ENCODE measurements around the gene MSL1. TPM values are rescaled to one million over a fixed set of nuclear protein-coding genes. Genes with fewer than 3 reads are reported as not detected.

Gene MSL1
- total and polyA plus RNA-seq, 2 of the 13 experiments (the other 11 are each of a cell fraction or from before 2014, with no cell fraction given) = 63.8 to 88.5 TPM

DNA sequence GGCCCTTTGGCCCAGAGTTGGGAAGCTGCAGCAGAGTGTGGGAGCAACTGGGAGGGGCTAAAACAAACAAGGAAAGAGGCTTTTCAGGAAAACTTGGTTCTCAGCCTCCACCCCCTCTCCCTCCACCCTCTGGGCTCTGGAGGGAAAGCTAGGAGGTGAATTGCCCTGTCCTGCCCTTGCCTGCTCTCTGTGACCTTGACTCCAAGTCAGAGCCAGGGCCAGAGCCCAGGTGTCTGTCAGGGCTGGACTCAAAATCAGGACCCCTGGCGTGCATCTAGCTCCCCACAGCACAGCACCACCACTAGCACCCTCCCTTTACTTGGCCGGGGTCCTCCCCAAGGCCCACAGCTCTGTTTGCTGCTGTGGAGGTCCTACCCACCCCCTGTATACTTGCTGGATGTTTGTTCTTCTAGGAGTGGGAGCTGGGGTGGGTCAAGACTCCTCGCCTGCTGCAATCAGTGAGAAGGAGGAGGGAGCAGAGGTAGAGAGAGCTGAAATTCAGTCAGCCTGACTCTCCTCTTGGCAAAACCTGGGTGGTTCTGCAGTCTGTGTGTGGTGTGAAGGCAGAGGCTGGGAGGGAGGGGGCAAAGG is 18.6 kb upstream of the MSL1 start (continued):
- peak; percentile 62; the same call in 1 of the 2 replicates for TF ChIP-seq SP5 (CRISPR knock-in tag; IDR thresholded peaks at IDR 0.05; ENCODE audit: borderline replicate concordance, low read depth)
- TF ChIP-seq, protein P1, sequence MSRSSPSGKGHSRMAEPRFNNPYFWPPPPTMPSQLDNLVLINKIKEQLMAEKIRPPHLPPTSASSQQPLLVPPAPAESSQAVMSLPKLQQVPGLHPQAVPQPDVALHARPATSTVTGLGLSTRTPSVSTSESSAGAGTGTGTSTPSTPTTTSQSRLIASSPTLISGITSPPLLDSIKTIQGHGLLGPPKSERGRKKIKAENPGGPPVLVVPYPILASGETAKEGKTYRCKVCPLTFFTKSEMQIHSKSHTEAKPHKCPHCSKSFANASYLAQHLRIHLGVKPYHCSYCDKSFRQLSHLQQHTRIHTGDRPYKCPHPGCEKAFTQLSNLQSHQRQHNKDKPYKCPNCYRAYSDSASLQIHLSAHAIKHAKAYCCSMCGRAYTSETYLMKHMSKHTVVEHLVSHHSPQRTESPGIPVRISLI (CRISPR knock-in tag; IDR thresholded peaks at IDR 0.05; ENCODE audit: borderline replicate concordance) = no peak

DNA sequence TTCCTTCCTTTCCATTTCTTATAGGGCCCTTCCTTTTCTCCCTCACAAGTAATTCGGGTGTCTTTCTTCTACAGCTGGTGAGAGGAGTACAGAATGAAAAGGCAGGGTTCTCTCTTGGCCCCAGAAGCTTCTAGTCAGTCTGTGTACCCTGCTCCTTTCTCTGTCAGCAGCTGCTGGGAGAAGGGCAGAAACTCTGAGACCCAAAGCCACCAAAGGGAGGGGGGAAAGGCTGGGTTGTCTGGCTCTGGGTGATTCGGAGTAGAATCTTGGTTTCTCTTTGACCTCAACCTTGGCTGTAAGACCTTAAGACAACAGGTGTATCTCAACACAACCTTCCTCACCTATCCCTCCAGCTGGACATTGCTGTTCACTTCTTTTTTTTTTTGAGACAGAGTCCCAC is 18.1 kb upstream of the MSL1 start:
- 0% methylated on average over 2 of the region's 2 CpGs for WGBS (ENCODE audit: low lambda C conversion rate)

More for the DNA sequence above, 18.1 kb upstream of the MSL1 start:
- Histone ChIP-seq H3K4me2 (ENCODE audit: low read depth, low read length) (peak overlapping the region; percentile 66), H3K9me3 (ENCODE audit: low read length) (no peaks in the 10 kb centered on the region), H3K9ac (ENCODE audit: insufficient read depth, low read depth, low read length) (peak overlapping the region; percentile 42; the same call in 1 of the 2 replicates), H3K4me1 (ENCODE audit: insufficient read depth, low read length) (peaks cover 96% of the 10 kb centered on the region), H3K27ac (ENCODE audit: extremely low read length, insufficient read depth, low read length) (peak overlapping the region; percentile 16), H3K27me3 (ENCODE audit: control insufficient read depth in 1 of 2, insufficient read depth in 2 of 2, low read length in 2 of 2) (peaks cover 0 to 9% of the 10 kb centered on the region in 2 experiments; a peak in 1 of 5 replicates), H3K79me2 (ENCODE audit: insufficient read depth, low read length) (peaks cover 9% of the 10 kb centered on the region), H4K20me1 (ENCODE audit: insufficient read depth, low read length) (no peaks in the 10 kb centered on the region), H3K4me3 (replicated peaks in 1 of 3; ENCODE audit: insufficient read depth in 1 of 3, low read depth in 2 of 3, low read length in 3 of 3) (0 out of 6 replicates have a peak overlapping the region, but pooled peaks of 1 of the 3 experiments have one; percentile 47), H3K36me3 (replicated peaks in 1 of 2; ENCODE audit: control insufficient read depth in 1 of 2, insufficient read depth in 2 of 2, low read length in 2 of 2) (no peaks in the 10 kb centered on the region), H2AFZ (ENCODE audit: low read length) (no peak overlapping the region)
- no peak for ATAC-seq
- TF ChIP-seq ATRX (CRISPR knock-in tag; IDR thresholded peaks at IDR 0.05; ENCODE audit: borderline replicate concordance) (no peak), MTF2 (CRISPR knock-in tag; IDR thresholded peaks at IDR 0.05; ENCODE audit: borderline replicate concordance) (no peak), ZSCAN29 (CRISPR knock-in tag; conservative IDR thresholded peaks at IDR 0.05) (no peak), ELF1 (CRISPR knock-in tag; IDR thresholded peaks at IDR 0.05) (0 out of 2 replicates have a peak, but pooled peaks have one; percentile 8)
- TF ChIP-seq, protein P1 (CRISPR knock-in tag; IDR thresholded peaks at IDR 0.05; ENCODE audit: borderline replicate concordance) = 0 out of 2 replicates have a peak, but pooled peaks have one; percentile 33
- TF ChIP-seq, protein P2, sequence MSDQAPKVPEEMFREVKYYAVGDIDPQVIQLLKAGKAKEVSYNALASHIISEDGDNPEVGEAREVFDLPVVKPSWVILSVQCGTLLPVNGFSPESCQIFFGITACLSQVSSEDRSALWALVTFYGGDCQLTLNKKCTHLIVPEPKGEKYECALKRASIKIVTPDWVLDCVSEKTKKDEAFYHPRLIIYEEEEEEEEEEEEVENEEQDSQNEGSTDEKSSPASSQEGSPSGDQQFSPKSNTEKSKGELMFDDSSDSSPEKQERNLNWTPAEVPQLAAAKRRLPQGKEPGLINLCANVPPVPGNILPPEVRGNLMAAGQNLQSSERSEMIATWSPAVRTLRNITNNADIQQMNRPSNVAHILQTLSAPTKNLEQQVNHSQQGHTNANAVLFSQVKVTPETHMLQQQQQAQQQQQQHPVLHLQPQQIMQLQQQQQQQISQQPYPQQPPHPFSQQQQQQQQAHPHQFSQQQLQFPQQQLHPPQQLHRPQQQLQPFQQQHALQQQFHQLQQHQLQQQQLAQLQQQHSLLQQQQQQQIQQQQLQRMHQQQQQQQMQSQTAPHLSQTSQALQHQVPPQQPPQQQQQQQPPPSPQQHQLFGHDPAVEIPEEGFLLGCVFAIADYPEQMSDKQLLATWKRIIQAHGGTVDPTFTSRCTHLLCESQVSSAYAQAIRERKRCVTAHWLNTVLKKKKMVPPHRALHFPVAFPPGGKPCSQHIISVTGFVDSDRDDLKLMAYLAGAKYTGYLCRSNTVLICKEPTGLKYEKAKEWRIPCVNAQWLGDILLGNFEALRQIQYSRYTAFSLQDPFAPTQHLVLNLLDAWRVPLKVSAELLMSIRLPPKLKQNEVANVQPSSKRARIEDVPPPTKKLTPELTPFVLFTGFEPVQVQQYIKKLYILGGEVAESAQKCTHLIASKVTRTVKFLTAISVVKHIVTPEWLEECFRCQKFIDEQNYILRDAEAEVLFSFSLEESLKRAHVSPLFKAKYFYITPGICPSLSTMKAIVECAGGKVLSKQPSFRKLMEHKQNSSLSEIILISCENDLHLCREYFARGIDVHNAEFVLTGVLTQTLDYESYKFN (CRISPR knock-in tag; conservative IDR thresholded peaks at IDR 0.05) = no peak
- FAIRE-seq = no peak
- in situ Hi-C loops (cut with HindIII; ENCODE audit: extremely low pct_ligation_motif_present, low pct_unique_long_range_greater_than_20kb) = no loop called here
- intact Hi-C loops (cut with micrococcal nuclease; ENCODE audit: unreplicated experiment) = loop anchor here (10.0 kb wide), 1 partner anchor 179 kb away; the partner anchor contains the start of genes LRRC3C and ORMDL3
- POLR2A ChIA-PET = interaction anchor here (1.3 to 8.1 kb wide), 7 partner anchors 8 to 49 kb away, joined by 3 to 568 read pairs (median 8); partner anchors contain the start of genes CASC3, MED24 and MSL1
- no TSS peak for BruUV-seq (replicated peaks)
- CTCF ChIA-PET (ENCODE audit: low intra/inter-chr PET ratio, low total read pairs) = no interaction called here
- DNase-seq (ENCODE audit: low spot score) = no peak
